GM21576 (cell line): ENCODE data around the gene A2M.

Source experiments
- ATAC-seq: cut with Tn5 transposase; IDR thresholded peaks from one replicate; pipeline ENCODE4 v1.9.1; 2021; ENCODE audit warnings: mild to moderate bottlenecking, moderate library complexity; ENCODE audit not compliant: unreplicated experiment

A2M gene

DNA sequence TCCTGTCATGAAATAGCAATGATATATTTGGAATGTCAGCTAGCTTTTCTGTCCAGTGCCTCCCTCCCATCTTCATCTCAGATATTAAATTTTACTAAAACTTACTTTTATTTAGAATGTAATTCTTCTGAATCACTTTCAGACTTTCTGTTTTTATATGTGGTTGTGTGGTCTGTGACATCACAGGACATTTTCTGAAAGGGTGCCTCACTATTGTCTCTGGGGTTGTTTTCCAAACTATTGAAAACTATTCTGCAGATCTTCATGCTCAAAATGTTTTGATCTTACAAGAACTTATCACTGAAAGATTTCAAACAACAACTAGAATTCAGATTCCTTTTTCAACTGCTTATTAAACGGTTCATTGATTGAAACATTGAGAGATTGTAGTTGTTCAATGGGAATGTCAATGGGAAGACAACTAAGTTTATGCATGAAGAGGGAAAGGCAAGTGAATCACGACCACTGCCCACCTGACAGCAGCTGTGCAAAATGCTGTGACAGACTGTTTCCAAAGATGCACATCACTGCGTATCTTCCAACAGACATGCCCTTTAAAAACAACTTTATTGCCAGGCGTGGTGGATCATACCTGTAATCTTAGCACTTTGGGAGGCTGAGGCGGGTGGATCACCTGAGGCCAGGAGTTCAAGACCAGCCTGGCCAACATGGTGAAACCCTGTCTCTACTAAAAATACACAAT, 75.1 kb downstream of the A2M start:
- ATAC-seq, result no peak

DNA sequence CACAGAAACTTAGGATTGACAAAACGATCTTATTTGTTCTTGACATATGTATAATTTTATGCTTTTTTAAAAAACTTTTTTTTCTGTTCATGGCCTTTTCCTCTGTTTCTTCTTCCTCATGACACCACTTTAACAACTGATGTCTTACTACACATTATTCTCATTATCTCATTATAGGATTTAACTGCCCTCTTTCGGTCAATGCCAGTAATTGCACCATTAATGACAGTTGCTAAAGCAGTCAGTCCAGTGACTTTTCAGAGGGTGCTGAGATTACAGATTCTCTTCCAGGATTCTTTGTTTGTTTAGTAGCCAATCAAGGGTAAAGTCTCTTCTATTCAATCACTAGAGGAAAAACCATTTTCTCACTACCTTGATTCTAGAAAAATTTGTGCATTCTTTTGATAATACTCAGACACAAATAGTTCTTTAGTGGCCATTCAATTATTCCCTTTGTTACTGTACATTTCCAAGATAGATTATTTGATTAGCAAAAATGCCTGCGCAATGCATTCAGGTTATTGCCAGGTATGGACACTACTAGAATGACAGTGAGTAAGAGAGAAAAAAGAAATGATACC, 76.2 kb downstream of the A2M start:
- ATAC-seq, result no peak

DNA sequence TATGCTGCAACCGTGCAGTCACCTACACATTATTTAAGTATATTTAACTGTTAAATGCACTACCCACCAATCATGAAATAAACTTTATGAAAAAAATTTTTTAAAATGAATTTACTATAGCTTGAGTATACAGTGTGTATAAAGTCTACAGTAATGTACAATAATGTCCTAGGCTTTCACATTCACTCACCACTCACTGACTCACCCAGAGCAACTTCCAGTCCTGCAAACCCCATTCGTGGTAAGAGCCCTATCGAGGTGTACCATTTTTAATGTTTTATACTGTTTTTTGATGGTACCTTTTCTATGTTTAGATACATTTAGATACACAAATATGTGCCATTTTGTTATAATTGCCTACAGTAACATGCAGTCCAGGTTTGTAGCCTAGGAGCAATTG, 78.3 kb downstream of the A2M start:
- no peak for ATAC-seq

DNA sequence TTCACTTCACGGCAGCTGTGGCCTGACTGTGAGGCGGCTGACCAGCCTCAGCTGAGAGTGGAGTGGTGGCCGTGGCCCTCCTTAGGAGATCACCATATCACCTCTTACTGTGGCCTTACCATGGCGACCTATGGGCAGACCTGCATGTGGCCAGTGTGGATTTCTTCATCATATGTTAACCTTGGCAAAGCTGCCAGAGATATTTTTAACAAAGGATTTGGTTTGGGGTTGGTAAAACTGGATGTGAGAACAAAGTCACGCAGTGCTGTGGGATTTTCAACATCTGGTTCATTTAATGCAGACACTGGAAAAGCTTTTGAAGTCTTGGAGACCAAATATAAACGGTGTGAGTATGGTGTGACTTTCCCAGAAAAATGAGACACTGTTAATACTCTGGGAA, 79.5 kb downstream of the A2M start:
- no peak for ATAC-seq

DNA sequence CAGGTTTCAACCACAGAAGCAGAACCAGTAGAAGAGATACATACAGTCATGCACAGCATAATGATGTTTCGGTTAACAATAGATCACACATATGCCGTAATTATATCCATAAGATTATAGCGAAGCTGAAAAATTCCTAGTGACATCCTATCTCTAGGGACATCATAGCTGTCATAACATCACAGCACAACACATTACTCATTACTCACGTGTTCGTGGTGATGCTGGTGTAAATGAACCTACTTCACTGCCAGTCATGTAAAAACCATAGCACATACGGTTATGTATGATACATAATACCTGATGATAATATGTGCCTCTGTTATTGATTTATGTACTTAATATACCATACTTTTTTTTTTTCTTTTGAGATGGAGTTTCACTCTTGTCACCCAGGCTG, 81.6 kb downstream of the A2M start:
- no peak for ATAC-seq

DNA sequence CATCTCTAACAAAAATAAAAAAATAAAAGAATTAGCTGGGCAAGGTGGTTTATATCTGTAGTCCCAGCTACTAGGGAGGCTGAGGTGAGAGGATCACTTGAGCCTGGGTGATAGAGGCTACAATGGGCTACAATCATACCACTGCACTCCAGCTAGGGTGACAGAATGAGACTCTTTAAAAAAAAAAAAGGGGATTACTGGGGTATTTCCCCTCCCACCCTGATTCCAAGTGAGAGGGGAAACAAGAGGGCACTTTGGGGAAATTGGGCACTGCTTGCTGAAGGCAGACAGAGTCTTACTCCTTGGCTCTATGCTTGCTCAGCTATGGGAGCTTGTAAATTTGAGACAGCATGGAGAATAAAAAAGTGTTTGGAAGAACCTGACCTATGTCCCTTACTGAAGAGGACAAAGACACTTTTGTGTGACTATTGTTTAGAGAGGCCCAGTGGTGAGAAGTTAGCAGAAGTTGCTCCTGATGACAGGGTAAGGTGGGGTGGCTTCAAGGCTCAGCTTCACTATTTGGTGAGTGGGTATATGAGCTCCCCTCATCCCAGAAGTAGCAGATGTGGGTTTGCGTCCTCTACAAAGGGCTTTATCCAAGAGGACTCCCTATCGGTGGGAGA, 82.3 kb downstream of the A2M start:
- ATAC-seq, result no peak

DNA sequence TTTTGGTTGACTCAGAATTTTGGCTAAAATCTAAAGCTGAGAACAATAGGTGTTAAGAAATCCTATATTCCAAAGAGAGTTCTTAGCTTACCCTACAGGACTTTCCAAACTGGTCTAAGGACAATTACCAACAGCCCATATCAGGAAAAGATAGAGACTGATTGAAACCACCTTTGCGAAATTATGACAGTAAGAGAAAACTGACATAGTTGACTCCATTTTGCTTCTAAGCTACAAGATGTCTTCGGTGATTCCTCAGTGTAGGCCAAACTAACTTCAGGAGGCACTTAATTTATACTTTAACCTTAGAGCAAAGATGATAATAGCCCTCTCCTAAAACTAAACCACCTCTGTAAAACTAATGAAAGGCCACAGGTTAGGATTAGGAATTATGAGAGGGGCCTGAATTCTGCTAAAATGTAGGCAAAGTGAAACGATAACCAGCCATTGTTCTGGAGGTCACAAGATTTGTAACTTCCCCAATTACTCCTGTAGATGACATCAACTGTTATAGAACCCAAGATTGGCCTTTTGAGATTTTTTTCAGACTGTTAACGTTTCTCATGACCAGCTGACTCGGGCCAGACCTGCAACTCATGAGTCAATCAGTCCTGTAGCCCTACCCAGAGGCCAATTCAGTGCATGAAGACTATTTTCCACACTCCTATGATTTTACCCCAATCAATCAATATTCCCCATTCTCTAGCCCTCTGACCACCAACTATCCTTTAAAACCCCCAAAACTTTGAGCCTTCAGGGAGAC, 83.3 kb downstream of the A2M start:
- ATAC-seq, result no peak

DNA sequence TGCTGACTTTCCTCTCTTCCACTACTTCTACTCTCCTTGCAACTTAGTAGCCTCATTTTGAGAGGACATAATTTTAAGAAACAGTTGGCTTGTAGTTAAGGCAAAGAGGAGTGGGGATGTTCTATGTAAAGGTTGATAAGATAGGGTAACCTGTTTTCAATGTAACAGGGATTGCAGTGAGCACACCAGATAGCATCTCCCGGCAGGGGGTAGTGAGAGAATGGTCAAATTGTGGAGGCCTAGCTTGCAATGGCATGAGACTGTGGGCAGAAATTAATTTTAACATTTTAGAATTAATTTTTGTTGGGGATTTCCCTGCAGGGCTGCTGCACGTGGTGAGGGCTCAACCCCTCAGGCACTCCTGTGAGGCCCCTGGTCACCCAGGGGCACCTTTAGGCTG, 84.9 kb downstream of the A2M start:
- no peak for ATAC-seq

DNA sequence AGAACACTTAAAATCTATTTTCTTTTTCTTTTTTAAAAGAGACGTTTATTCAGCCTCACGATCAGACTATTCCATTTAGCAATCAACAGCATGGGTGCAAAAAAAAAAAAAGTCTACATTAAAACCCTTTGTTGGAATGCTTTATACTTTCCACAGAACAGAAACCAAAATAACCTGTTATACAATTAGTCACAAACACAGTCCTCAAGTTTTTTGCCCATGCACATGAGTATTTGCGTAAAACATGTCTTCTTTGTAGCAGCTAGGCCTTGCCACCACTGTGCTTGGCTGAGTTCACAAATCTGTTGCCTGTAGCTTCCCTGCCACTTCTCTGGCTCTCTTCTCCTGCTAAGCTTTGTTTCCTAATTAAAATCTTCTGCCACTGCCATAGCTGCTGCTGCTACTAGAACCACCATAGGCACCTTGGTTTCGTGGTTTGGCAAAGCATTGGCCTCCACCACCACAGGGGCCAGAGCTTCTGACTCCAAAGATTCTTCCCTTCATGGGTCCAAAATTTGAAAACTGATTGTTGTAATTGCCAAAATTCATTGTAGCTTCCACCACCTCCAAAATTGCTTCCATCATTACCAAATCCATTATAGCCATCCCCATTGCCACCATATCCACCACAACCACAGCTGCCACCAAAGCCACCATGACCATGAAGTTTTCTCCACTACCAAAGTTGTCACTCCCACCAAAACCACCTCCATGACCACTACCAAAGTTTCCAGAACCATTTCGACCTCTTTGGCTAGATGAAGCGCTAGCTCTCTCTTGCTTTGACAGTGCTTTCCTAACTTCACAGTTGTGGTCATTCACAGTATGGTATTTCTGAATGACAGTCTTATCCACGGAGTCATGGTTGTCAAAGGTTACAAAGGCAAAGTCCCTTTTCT, 88.3 kb downstream of the A2M start:
- ATAC-seq, result no peak

DNA sequence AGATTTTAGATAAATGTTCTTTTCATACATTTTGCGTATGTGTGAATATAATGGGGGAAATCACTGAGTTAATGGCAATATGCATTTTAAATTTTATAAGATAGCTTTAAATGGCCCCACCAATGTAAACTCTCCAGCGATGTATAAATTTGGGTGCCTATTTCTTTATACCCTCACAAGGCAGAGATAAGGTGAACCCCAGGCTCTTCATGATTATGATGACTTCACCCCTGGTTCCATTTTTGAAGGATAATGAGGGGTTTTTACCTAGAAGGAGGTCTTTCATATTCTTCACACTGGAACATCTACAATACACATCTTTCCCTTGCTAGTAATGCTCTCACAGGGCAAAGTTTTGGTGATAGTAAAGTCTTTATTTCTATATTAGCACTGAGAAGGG, 91.2 kb downstream of the A2M start:
- ATAC-seq, result no peak

DNA sequence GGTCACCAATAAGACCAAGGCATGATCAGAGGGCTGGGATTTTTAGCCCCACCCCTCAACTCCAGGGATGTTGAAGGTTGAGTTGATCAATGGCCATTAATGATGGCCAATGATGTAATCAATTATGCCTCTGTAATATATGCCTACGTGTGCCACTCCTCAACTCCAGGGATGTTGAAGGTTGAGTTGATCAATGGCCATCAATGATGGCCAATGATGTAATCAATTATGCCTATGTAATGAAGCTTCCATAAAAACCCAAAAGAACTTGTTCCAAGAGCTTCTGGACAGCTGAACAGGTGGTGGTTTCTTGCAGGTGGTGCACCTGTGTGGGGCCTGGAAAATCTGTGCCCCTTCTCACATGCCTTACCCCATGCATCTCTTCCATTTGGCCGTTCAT, 93.1 kb downstream of the A2M start:
- no peak for ATAC-seq
